ENCODE results near the gene ZEB2. TPM values are rescaled to one million over a fixed set of nuclear protein-coding genes. Genes with fewer than 3 reads are reported as not detected.

Gene ZEB2
- total RNA-seq, 1 donor from 2014 or later: 0.07 TPM

- no peak for TF ChIP-seq CTCF (IDR thresholded peaks at IDR 0.05; ENCODE audit: unreplicated experiment)
- H3K4me3 Mint-ChIP-seq (ENCODE audit: low read depth): no peak overlapping the region
- H3K36me3 Mint-ChIP-seq (ENCODE audit: insufficient read depth): no peaks in the 10 kb centered on the region
- DNase-seq (ENCODE audit: low spot score, unreplicated experiment): no peak
- no peaks in the 10 kb centered on the region for H3K9me3 Mint-ChIP-seq (ENCODE audit: low read depth)
- no peak overlapping the region for H3K27ac Mint-ChIP-seq
- H3K4me1 Mint-ChIP-seq (ENCODE audit: low read depth): no peaks in the 10 kb centered on the region
- H3K27me3 Mint-ChIP-seq: peaks cover 85% of the 10 kb centered on the region
Observed at GRCh38 chr2:144484201-144484948, 35.5 kb downstream of the ZEB2 start.

- Mint-ChIP-seq H3K4me3 (ENCODE audit: low read depth) (no peak overlapping the region), H3K4me1 (ENCODE audit: low read depth) (no peaks in the 10 kb centered on the region), H3K36me3 (ENCODE audit: insufficient read depth) (no peaks in the 10 kb centered on the region), H3K27me3 (peaks cover 86% of the 10 kb centered on the region), H3K27ac (no peak overlapping the region), H3K9me3 (ENCODE audit: low read depth) (no peaks in the 10 kb centered on the region)
- DNase-seq (ENCODE audit: low spot score, unreplicated experiment): no peak
- TF ChIP-seq CTCF (IDR thresholded peaks at IDR 0.05; ENCODE audit: unreplicated experiment): no peak
Observed at GRCh38 chr2:144481666-144482065, 38.3 kb downstream of the ZEB2 start.

- no peak for TF ChIP-seq CTCF (IDR thresholded peaks at IDR 0.05; ENCODE audit: unreplicated experiment)
- no peak for DNase-seq (ENCODE audit: low spot score, unreplicated experiment)
- H3K36me3 Mint-ChIP-seq (ENCODE audit: insufficient read depth): no peaks in the 10 kb centered on the region
- H3K27me3 Mint-ChIP-seq: peaks cover 89% of the 10 kb centered on the region
- no peak overlapping the region for H3K4me3 Mint-ChIP-seq (ENCODE audit: low read depth)
- H3K9me3 Mint-ChIP-seq (ENCODE audit: low read depth): no peaks in the 10 kb centered on the region
- H3K27ac Mint-ChIP-seq: no peak overlapping the region
- H3K4me1 Mint-ChIP-seq (ENCODE audit: low read depth): no peaks in the 10 kb centered on the region
Observed at GRCh38 chr2:144481109-144481508, 38.8 kb downstream of the ZEB2 start.

- TF ChIP-seq CTCF (IDR thresholded peaks at IDR 0.05; ENCODE audit: unreplicated experiment): no peak
- no peak overlapping the region for H3K27ac Mint-ChIP-seq
- H3K27me3 Mint-ChIP-seq: peaks cover 89% of the 10 kb centered on the region
- no peak for DNase-seq (ENCODE audit: low spot score, unreplicated experiment)
- no peaks in the 10 kb centered on the region for H3K36me3 Mint-ChIP-seq (ENCODE audit: insufficient read depth)
- H3K9me3 Mint-ChIP-seq (ENCODE audit: low read depth): no peaks in the 10 kb centered on the region
- peaks cover 3% of the 10 kb centered on the region for H3K4me1 Mint-ChIP-seq (ENCODE audit: low read depth)
- H3K4me3 Mint-ChIP-seq (ENCODE audit: low read depth): no peak overlapping the region
Observed at GRCh38 chr2:144480285-144480684, 39.6 kb downstream of the ZEB2 start.

- Mint-ChIP-seq H3K4me3 (ENCODE audit: low read depth) (no peak overlapping the region), H3K4me1 (ENCODE audit: low read depth) (peaks cover 3% of the 10 kb centered on the region), H3K9me3 (ENCODE audit: low read depth) (no peaks in the 10 kb centered on the region), H3K27me3 (peaks cover 89% of the 10 kb centered on the region), H3K36me3 (ENCODE audit: insufficient read depth) (no peaks in the 10 kb centered on the region), H3K27ac (no peak overlapping the region)
- DNase-seq (ENCODE audit: low spot score, unreplicated experiment): no peak
- no peak for TF ChIP-seq CTCF (IDR thresholded peaks at IDR 0.05; ENCODE audit: unreplicated experiment)
Observed at GRCh38 chr2:144479659-144480058, 40.3 kb downstream of the ZEB2 start.
